Lower leg skin (tissue), 3 donors: ENCODE data around the gene PNPLA3.

Experiments
- CTCF ChIP-seq, 3 donors: fragments of 450-650 bp; IDR thresholded peaks; one replicate each; pipeline ENCODE4 v1.5.1; 2016; ENCODE audit warnings: antibody characterized with exemption in 3 of 3, mild to moderate bottlenecking in 3 of 3, moderate library complexity in 2 of 3
- POLR2A ChIP-seq, 2 donors: fragments of 450-650 bp; IDR thresholded peaks; one replicate each; pipeline ENCODE4 v1.6.1; 2016 to 2017; ENCODE audit warnings: antibody characterized with exemption in 2 of 2, mild to moderate bottlenecking in 1 of 2, moderate library complexity in 1 of 2

- TF ChIP-seq CTCF (IDR thresholded peaks at IDR 0.05) (no peak), POLR2A (IDR thresholded peaks at IDR 0.05) (no peak)
Observed at GRCh38 chr22:43909708-43910107, 13.9 kb upstream of the PNPLA3 start.
